Measurements from ENCODE around the gene CORO2B.
A peak's percentile ranks its signal among the peaks of the same experiment; 100 is the strongest.

CORO2B gene

GRCh38 chr15:68691705-68692104 lies 112.9 kb downstream of the CORO2B start:
- no peak for DNase-seq (ENCODE audit: low read depth)
- in situ Hi-C loops (cut with HindIII; ENCODE audit: low sequenced_read_pairs) = no loop called here
- H3K4me3 ChIP-seq (ENCODE audit: low read depth, low read length) = no peak overlapping the region

GRCh38 chr15:68693071-68693470 lies 114.3 kb downstream of the CORO2B start:
- peak; percentile 12 for DNase-seq (ENCODE audit: low read depth)
- H3K4me3 ChIP-seq (ENCODE audit: low read depth, low read length) = no peak overlapping the region
- TF ChIP-seq, protein P1, sequence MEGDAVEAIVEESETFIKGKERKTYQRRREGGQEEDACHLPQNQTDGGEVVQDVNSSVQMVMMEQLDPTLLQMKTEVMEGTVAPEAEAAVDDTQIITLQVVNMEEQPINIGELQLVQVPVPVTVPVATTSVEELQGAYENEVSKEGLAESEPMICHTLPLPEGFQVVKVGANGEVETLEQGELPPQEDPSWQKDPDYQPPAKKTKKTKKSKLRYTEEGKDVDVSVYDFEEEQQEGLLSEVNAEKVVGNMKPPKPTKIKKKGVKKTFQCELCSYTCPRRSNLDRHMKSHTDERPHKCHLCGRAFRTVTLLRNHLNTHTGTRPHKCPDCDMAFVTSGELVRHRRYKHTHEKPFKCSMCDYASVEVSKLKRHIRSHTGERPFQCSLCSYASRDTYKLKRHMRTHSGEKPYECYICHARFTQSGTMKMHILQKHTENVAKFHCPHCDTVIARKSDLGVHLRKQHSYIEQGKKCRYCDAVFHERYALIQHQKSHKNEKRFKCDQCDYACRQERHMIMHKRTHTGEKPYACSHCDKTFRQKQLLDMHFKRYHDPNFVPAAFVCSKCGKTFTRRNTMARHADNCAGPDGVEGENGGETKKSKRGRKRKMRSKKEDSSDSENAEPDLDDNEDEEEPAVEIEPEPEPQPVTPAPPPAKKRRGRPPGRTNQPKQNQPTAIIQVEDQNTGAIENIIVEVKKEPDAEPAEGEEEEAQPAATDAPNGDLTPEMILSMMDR (IDR thresholded peaks at IDR 0.05; ENCODE audit: low read depth, low read length, missing control alignments) = no peak
- in situ Hi-C loops (cut with HindIII; ENCODE audit: low sequenced_read_pairs) = no loop called here

More at GRCh38 chr15:68691705-68692104, 112.9 kb downstream of the CORO2B start:
- TF ChIP-seq, protein P1 (IDR thresholded peaks at IDR 0.05; ENCODE audit: low read depth, low read length, missing control alignments) = no peak

- TF ChIP-seq, protein P1 (IDR thresholded peaks at IDR 0.05; ENCODE audit: low read depth, low read length, missing control alignments) = no peak
- no peak for DNase-seq (ENCODE audit: low read depth)
- in situ Hi-C loops (cut with HindIII; ENCODE audit: low sequenced_read_pairs) = no loop called here
- H3K4me3 ChIP-seq (ENCODE audit: low read depth, low read length) = no peak overlapping the region
Measured at GRCh38 chr15:68694111-68694510, 115.3 kb downstream of the CORO2B start.

- H3K4me3 ChIP-seq (ENCODE audit: low read depth, low read length) = no peak overlapping the region
- in situ Hi-C loops (cut with HindIII; ENCODE audit: low sequenced_read_pairs) = no loop called here
- TF ChIP-seq, protein P1 (IDR thresholded peaks at IDR 0.05; ENCODE audit: low read depth, low read length, missing control alignments) = no peak
- no peak for DNase-seq (ENCODE audit: low read depth)
Measured at GRCh38 chr15:68695061-68695595, 116.3 kb downstream of the CORO2B start.

DNA sequence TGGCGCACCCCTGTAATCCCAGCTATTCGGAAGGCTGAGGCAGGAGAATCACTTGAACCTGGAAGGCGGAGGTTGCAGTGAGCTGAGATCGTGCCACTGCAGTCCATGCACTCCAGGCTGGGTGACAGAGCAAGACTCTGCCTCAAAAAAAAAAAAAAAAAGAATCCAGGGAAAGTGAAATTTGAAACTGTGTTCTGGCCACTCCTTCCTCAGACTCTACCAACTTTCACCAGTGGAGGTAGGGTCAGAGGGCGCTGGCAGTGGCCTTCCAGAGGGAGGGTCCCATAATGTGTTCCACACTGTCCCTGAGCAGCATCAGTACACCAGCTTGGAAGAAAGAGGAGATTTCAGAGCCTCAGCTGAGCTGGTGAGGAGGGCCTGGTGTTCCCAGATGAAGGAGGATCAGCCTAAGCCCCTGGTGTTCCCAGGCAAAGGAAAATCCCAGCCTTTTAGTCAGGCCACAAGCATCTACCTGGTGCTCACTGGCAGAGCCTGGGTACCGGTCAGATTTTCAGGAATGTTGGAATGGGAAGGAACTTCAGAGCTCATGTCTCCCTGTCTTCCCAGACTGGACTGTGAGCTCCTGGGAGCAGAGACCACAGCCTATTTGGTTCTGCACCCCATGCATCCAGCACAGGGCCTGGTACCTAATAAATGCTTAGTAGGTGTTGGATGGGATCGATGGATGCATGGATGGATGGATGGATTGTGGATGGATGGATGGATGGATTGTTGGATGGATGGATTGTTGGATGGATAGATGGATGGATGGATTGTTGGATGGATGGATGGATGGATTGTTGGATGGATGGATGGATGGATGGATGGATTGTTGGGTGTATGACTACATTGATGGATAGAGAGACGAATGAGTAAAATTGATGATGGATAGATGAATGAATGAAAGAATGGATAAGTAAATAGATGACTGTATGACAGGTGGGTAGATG lies 117.9 kb downstream of the CORO2B start:
- DNase-seq (ENCODE audit: low read depth) = no peak
- TF ChIP-seq, protein P1 (IDR thresholded peaks at IDR 0.05; ENCODE audit: low read depth, low read length, missing control alignments) = no peak
- in situ Hi-C loops (cut with HindIII; ENCODE audit: low sequenced_read_pairs) = no loop called here
- no peak overlapping the region for H3K4me3 ChIP-seq (ENCODE audit: low read depth, low read length)

DNA sequence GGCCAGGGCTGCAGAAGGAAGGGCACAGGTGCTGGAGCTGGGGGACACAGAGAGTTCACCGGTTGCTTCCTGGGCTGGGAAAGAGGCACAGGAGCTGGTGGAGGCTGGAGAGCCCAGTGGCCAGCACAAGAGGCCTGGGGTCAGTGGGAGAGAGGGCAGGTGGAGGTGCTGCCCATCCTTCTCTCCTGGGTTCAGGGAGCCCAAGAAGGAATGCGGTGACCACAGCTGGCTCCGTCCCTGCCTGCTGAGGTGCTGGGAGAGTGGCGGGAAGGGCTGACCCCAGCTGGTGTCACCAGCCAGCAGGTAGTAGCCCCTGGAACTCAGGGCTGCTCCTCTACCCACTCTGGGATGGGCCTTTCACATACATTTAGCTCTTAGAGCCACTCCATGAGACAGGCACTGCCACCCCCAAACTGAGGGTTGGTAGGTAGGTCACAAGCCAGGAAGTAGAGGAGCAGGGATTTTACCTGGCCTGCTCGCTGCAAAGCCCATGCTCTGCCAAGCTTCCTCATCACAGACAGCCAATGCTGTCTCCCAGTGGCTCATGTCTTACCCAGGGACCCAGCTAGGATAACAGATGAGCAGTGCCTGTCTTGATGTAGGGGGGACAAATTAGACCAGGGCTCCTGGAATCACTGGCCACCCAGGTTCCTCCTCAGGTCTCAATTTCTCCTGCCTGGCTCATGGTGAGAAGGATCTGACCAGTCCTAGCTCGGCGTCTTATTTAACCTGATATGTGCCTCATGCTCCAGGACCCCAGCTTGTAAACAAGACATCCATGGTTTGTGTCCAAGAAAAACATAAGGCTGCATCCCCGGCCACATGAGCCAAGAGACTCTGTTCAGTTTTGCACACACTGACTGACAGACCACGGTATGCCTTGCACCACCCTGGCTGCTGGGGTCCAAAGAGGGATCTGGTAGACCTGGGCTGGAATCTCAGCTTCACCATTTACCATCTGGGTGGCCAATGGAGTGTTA lies 119.2 kb downstream of the CORO2B start:
- TF ChIP-seq, protein P1 (IDR thresholded peaks at IDR 0.05; ENCODE audit: low read depth, low read length, missing control alignments) = no peak
- no peak overlapping the region for H3K4me3 ChIP-seq (ENCODE audit: low read depth, low read length)
- in situ Hi-C loops (cut with HindIII; ENCODE audit: low sequenced_read_pairs) = no loop called here
- no peak for DNase-seq (ENCODE audit: low read depth)

Measured in astrocyte of the cerebellum (primary cell).